ENCODE data around the gene SELPLG.
A peak's percentile ranks its signal among the peaks of the same experiment; 100 is the strongest.

Gene SELPLG

GRCh38 chr12:108630481-108631207 lies 3.0 kb downstream of the SELPLG start:
- H3K4me3 ChIP-seq: no peak overlapping the region
- no peak for TF ChIP-seq FOXP2 (optimal IDR thresholded peaks at IDR 0.05; ENCODE audit: control extremely low read depth, extremely low read length, insufficient read depth)
- TF ChIP-seq EZH2 (IDR thresholded peaks at IDR 0.05): no peak
- TF ChIP-seq POLR2AphosphoS5 (IDR thresholded peaks at IDR 0.05; ENCODE audit: borderline replicate concordance, low read depth, low read length): no peak
- H3K9ac ChIP-seq (ENCODE audit: insufficient read length): no peak overlapping the region
- H3K36me3 ChIP-seq (ENCODE audit: insufficient read depth, low read length): no peaks in the 10 kb centered on the region
- no peaks in the 10 kb centered on the region for H3K9me3 ChIP-seq (ENCODE audit: low read depth, low read length)
- peak; percentile 45 for DNase-seq (ENCODE audit: low read depth, low spot score)
- peak overlapping the region; percentile 47; the same call in 1 of the 2 replicates for H3K27ac ChIP-seq

GRCh38 chr12:108629824-108630476 lies 3.7 kb downstream of the SELPLG start:
- DNase-seq (ENCODE audit: low read depth, low spot score): no peak
- no peak overlapping the region for H3K4me3 ChIP-seq
- no peaks in the 10 kb centered on the region for H3K36me3 ChIP-seq (ENCODE audit: insufficient read depth, low read length)
- TF ChIP-seq POLR2AphosphoS5 (IDR thresholded peaks at IDR 0.05; ENCODE audit: borderline replicate concordance, low read depth, low read length) (no peak), FOXP2 (optimal IDR thresholded peaks at IDR 0.05; ENCODE audit: control extremely low read depth, extremely low read length, insufficient read depth) (no peak), EZH2 (IDR thresholded peaks at IDR 0.05) (no peak)
- H3K9ac ChIP-seq (ENCODE audit: insufficient read length): no peak overlapping the region
- no peaks in the 10 kb centered on the region for H3K9me3 ChIP-seq (ENCODE audit: low read depth, low read length)
- H3K27ac ChIP-seq: peak overlapping the region; percentile 47

GRCh38 chr12:108629151-108629550 lies 4.5 kb downstream of the SELPLG start:
- H3K9me3 ChIP-seq (ENCODE audit: low read depth, low read length): no peaks in the 10 kb centered on the region
- H3K36me3 ChIP-seq (ENCODE audit: insufficient read depth, low read length): no peaks in the 10 kb centered on the region
- H3K4me3 ChIP-seq: no peak overlapping the region
- TF ChIP-seq EZH2 (IDR thresholded peaks at IDR 0.05): no peak
- no peak overlapping the region for H3K9ac ChIP-seq (ENCODE audit: insufficient read length)
- no peak overlapping the region for H3K27ac ChIP-seq
- no peak for DNase-seq (ENCODE audit: low read depth, low spot score)

GRCh38 chr12:108627134-108627920 lies 6.4 kb downstream of the SELPLG start:
- no peak overlapping the region for H3K4me3 ChIP-seq
- no peak overlapping the region for H3K27ac ChIP-seq
- no peak for DNase-seq (ENCODE audit: low read depth, low spot score)
- no peak overlapping the region for H3K9ac ChIP-seq (ENCODE audit: insufficient read length)
- no peaks in the 10 kb centered on the region for H3K36me3 ChIP-seq (ENCODE audit: insufficient read depth, low read length)
- no peak for TF ChIP-seq EZH2 (IDR thresholded peaks at IDR 0.05)
- H3K9me3 ChIP-seq (ENCODE audit: low read depth, low read length): no peaks in the 10 kb centered on the region

- no peak overlapping the region for H3K27ac ChIP-seq
- TF ChIP-seq POLR2AphosphoS5 (IDR thresholded peaks at IDR 0.05; ENCODE audit: borderline replicate concordance, low read depth, low read length): no peak
- TF ChIP-seq EZH2 (IDR thresholded peaks at IDR 0.05): no peak
- TF ChIP-seq FOXP2 (optimal IDR thresholded peaks at IDR 0.05; ENCODE audit: control extremely low read depth, extremely low read length, insufficient read depth): no peak
- H3K9ac ChIP-seq (ENCODE audit: insufficient read length): no peak overlapping the region
- H3K4me3 ChIP-seq: no peak overlapping the region
- no peak for DNase-seq (ENCODE audit: low read depth, low spot score)
- no peaks in the 10 kb centered on the region for H3K36me3 ChIP-seq (ENCODE audit: insufficient read depth, low read length)
- H3K9me3 ChIP-seq (ENCODE audit: low read depth, low read length): no peaks in the 10 kb centered on the region
Observed at GRCh38 chr12:108625228-108625627, 8.5 kb downstream of the SELPLG start.

GRCh38 chr12:108623577-108623976 lies 10.1 kb downstream of the SELPLG start:
- no peak for DNase-seq (ENCODE audit: low read depth, low spot score)
- Histone ChIP-seq H3K4me3 (no peak overlapping the region), H3K9me3 (ENCODE audit: low read depth, low read length) (no peaks in the 10 kb centered on the region), H3K27ac (no peak overlapping the region), H3K9ac (ENCODE audit: insufficient read length) (no peak overlapping the region), H3K36me3 (ENCODE audit: insufficient read depth, low read length) (no peaks in the 10 kb centered on the region)
- no peak for TF ChIP-seq EZH2 (IDR thresholded peaks at IDR 0.05)
- no peak for TF ChIP-seq FOXP2 (optimal IDR thresholded peaks at IDR 0.05; ENCODE audit: control extremely low read depth, extremely low read length, insufficient read depth)
- TF ChIP-seq POLR2AphosphoS5 (IDR thresholded peaks at IDR 0.05; ENCODE audit: borderline replicate concordance, low read depth, low read length): no peak

GRCh38 chr12:108622921-108623514 lies 10.7 kb downstream of the SELPLG start:
- no peak for DNase-seq (ENCODE audit: low read depth, low spot score)
- no peak overlapping the region for H3K9ac ChIP-seq (ENCODE audit: insufficient read length)
- TF ChIP-seq POLR2AphosphoS5 (IDR thresholded peaks at IDR 0.05; ENCODE audit: borderline replicate concordance, low read depth, low read length): no peak
- no peak for TF ChIP-seq EZH2 (IDR thresholded peaks at IDR 0.05)
- no peak for TF ChIP-seq FOXP2 (optimal IDR thresholded peaks at IDR 0.05; ENCODE audit: control extremely low read depth, extremely low read length, insufficient read depth)
- no peaks in the 10 kb centered on the region for H3K9me3 ChIP-seq (ENCODE audit: low read depth, low read length)
- no peak overlapping the region for H3K4me3 ChIP-seq
- H3K36me3 ChIP-seq (ENCODE audit: insufficient read depth, low read length): no peaks in the 10 kb centered on the region
- H3K27ac ChIP-seq: no peak overlapping the region

- no peaks in the 10 kb centered on the region for H3K9me3 ChIP-seq (ENCODE audit: low read depth, low read length)
- no peak overlapping the region for H3K4me3 ChIP-seq
- no peak overlapping the region for H3K9ac ChIP-seq (ENCODE audit: insufficient read length)
- no peak overlapping the region for H3K27ac ChIP-seq
- TF ChIP-seq POLR2AphosphoS5 (IDR thresholded peaks at IDR 0.05; ENCODE audit: borderline replicate concordance, low read depth, low read length) (no peak), FOXP2 (optimal IDR thresholded peaks at IDR 0.05; ENCODE audit: control extremely low read depth, extremely low read length, insufficient read depth) (no peak), EZH2 (IDR thresholded peaks at IDR 0.05) (no peak)
- no peak for DNase-seq (ENCODE audit: low read depth, low spot score)
- no peaks in the 10 kb centered on the region for H3K36me3 ChIP-seq (ENCODE audit: insufficient read depth, low read length)
Observed at GRCh38 chr12:108622421-108622820, 11.3 kb downstream of the SELPLG start.

All from SK-N-MC (cell line).